Natural killer cell treated with Interleukin-12 subunit alpha and Interleukin-12 subunit beta and Interleukin-15 and Interleukin-18, amount 100 ng/mL, for 72 hours (primary cell): ENCODE results near the gene NTRK2. TPM values are rescaled to one million over a fixed set of nuclear protein-coding genes. Genes with fewer than 3 reads are reported as not detected.

Experiments
- ATAC-seq, 2 donors: fragments of 150-1000 bp; cut with Tn5 transposase in 1 of 2; sonication (Bioruptor Pico), chemical (Tn5 transposase) in 1 of 2; 2 replicates each; pipeline ENCODE4 v1.10.0; 2021
- DNase-seq: peaks from one replicate; pipeline ENCODE4 v3.0.0; 2022; ENCODE audit warnings: low spot score
- H3K27ac Mint-ChIP-seq, 2 donors: 1 replicate in 1 of 2; 2 replicates in 1 of 2; pipeline ENCODE4 v1.8.0; 2022; ENCODE audit warnings: mixed read lengths in 2 of 2, mild to moderate bottlenecking in 1 of 2, moderate library complexity in 1 of 2
- H3K27me3 Mint-ChIP-seq, 2 donors: 1 replicate in 1 of 2; 2 replicates in 1 of 2; pipeline ENCODE4 v1.8.0; 2022; ENCODE audit warnings: mixed read lengths in 2 of 2
- H3K36me3 Mint-ChIP-seq: one replicate; pipeline ENCODE4 v1.8.0; 2022; ENCODE audit warnings: mixed read lengths
- H3K4me1 Mint-ChIP-seq, 2 donors: 1 replicate in 1 of 2; 2 replicates in 1 of 2; pipeline ENCODE4 v1.8.0; 2022; ENCODE audit warnings: low read depth in 2 of 2, mixed read lengths in 2 of 2, mild to moderate bottlenecking in 1 of 2
- H3K4me3 Mint-ChIP-seq: one replicate; pipeline ENCODE4 v1.8.0; 2022; ENCODE audit warnings: mixed read lengths
- H3K9me3 Mint-ChIP-seq: 2 replicates; pipeline ENCODE4 v1.8.0; 2022; ENCODE audit warnings: mixed read lengths
- total RNA-seq, 2 donors: library from RNA; stranded (reverse); gene quantifications; one replicate each; pipeline ENCODE4 v1.2.3, GENCODE V29; 2022

NTRK2 gene
- total RNA-seq, 2 donors from 2014 or later = 0.24 to 2.4 TPM

- no peak overlapping the region for H3K27ac Mint-ChIP-seq
- peaks cover 4 to 9% of the 10 kb centered on the region in 2 donors for H3K4me1 Mint-ChIP-seq
- ATAC-seq = no peak
- H3K9me3 Mint-ChIP-seq = no peaks in the 10 kb centered on the region
- H3K27me3 Mint-ChIP-seq = peaks cover 20 to 32% of the 10 kb centered on the region in 2 donors
- DNase-seq = no peak
- no peaks in the 10 kb centered on the region for H3K36me3 Mint-ChIP-seq
- H3K4me3 Mint-ChIP-seq = no peak overlapping the region
These were observed 28.8 kb downstream of the NTRK2 start for GRCh38 chr9:84698323-84698722.

GRCh38 chr9:84699984-84700383 is 30.5 kb downstream of the NTRK2 start:
- no peak overlapping the region for H3K27ac Mint-ChIP-seq
- ATAC-seq (no peak), DNase-seq (no peak)
- H3K27me3 Mint-ChIP-seq = peaks cover 22 to 32% of the 10 kb centered on the region in 2 donors
- H3K4me1 Mint-ChIP-seq = no peaks in the 10 kb centered on the region
- H3K36me3 Mint-ChIP-seq = no peaks in the 10 kb centered on the region
- no peak overlapping the region for H3K4me3 Mint-ChIP-seq
- H3K9me3 Mint-ChIP-seq = no peaks in the 10 kb centered on the region

GRCh38 chr9:84701801-84702200 is 32.3 kb downstream of the NTRK2 start:
- no peaks in the 10 kb centered on the region for H3K9me3 Mint-ChIP-seq
- no peak overlapping the region for H3K27ac Mint-ChIP-seq
- peaks cover 24 to 32% of the 10 kb centered on the region in 2 donors for H3K27me3 Mint-ChIP-seq
- ATAC-seq = no peak
- no peaks in the 10 kb centered on the region for H3K4me1 Mint-ChIP-seq
- no peaks in the 10 kb centered on the region for H3K36me3 Mint-ChIP-seq
- H3K4me3 Mint-ChIP-seq = no peak overlapping the region
- DNase-seq = no peak

GRCh38 chr9:84702471-84702870 is 32.9 kb downstream of the NTRK2 start:
- peaks cover 23 to 32% of the 10 kb centered on the region in 2 donors for H3K27me3 Mint-ChIP-seq
- no peaks in the 10 kb centered on the region for H3K9me3 Mint-ChIP-seq
- DNase-seq (no peak), ATAC-seq (no peak)
- H3K4me3 Mint-ChIP-seq = no peak overlapping the region
- no peak overlapping the region for H3K27ac Mint-ChIP-seq
- H3K4me1 Mint-ChIP-seq = no peaks in the 10 kb centered on the region
- no peaks in the 10 kb centered on the region for H3K36me3 Mint-ChIP-seq

- H3K27ac Mint-ChIP-seq = no peak overlapping the region
- no peaks in the 10 kb centered on the region for H3K36me3 Mint-ChIP-seq
- H3K4me3 Mint-ChIP-seq = no peak overlapping the region
- ATAC-seq (no peak), DNase-seq (no peak)
- H3K4me1 Mint-ChIP-seq = peaks cover 4 to 6% of the 10 kb centered on the region in 2 donors
- H3K27me3 Mint-ChIP-seq = peaks cover 23 to 32% of the 10 kb centered on the region in 2 donors
- H3K9me3 Mint-ChIP-seq = no peaks in the 10 kb centered on the region
These were observed 34.3 kb downstream of the NTRK2 start for GRCh38 chr9:84703793-84704192.

- peaks cover 22 to 24% of the 10 kb centered on the region in 2 donors for H3K27me3 Mint-ChIP-seq
These were observed 35.6 kb downstream of the NTRK2 start for GRCh38 chr9:84705128-84705527.

GRCh38 chr9:84708400-84708799 is 38.9 kb downstream of the NTRK2 start:
- ATAC-seq (no peak), DNase-seq (no peak)
- peaks cover 15 to 24% of the 10 kb centered on the region in 2 donors for H3K4me1 Mint-ChIP-seq
- no peaks in the 10 kb centered on the region for H3K36me3 Mint-ChIP-seq
- H3K27me3 Mint-ChIP-seq = peaks cover 2 to 21% of the 10 kb centered on the region in 2 donors
- peak overlapping the region in 1 of 2 donors; percentile 2 for H3K27ac Mint-ChIP-seq
- H3K9me3 Mint-ChIP-seq = no peaks in the 10 kb centered on the region
- H3K4me3 Mint-ChIP-seq = peak overlapping the region; percentile 21

More at GRCh38 chr9:84705128-84705527, 35.6 kb downstream of the NTRK2 start:
- DNase-seq (no peak), ATAC-seq (no peak)
- Mint-ChIP-seq H3K36me3 (no peaks in the 10 kb centered on the region), H3K4me1 (peaks cover 9 to 16% of the 10 kb centered on the region in 2 donors), H3K27ac (no peak overlapping the region), H3K9me3 (no peaks in the 10 kb centered on the region), H3K4me3 (no peak overlapping the region)

- Mint-ChIP-seq H3K27ac (peak overlapping the region in 1 of 2 donors; percentile 2), H3K4me1 (peaks cover 15 to 24% of the 10 kb centered on the region in 2 donors), H3K27me3 (peaks cover 8 to 25% of the 10 kb centered on the region in 2 donors), H3K4me3 (peak overlapping the region; percentile 68), H3K36me3 (no peaks in the 10 kb centered on the region), H3K9me3 (no peaks in the 10 kb centered on the region)
- no peak for DNase-seq
- ATAC-seq = no peak
These were observed 39.5 kb downstream of the NTRK2 start for GRCh38 chr9:84709056-84709455.

GRCh38 chr9:84710701-84711397 is 41.3 kb downstream of the NTRK2 start:
- H3K4me3 Mint-ChIP-seq = no peak overlapping the region
- no peak for DNase-seq
- H3K27ac Mint-ChIP-seq = peak overlapping the region in 1 of 2 donors; percentile 2
- H3K9me3 Mint-ChIP-seq = no peaks in the 10 kb centered on the region
- ATAC-seq = no peak
- H3K27me3 Mint-ChIP-seq = peaks cover 16 to 26% of the 10 kb centered on the region in 2 donors
- peaks cover 15 to 24% of the 10 kb centered on the region in 2 donors for H3K4me1 Mint-ChIP-seq
- no peaks in the 10 kb centered on the region for H3K36me3 Mint-ChIP-seq

GRCh38 chr9:84711398-84711777 is 41.9 kb downstream of the NTRK2 start:
- Mint-ChIP-seq H3K36me3 (no peaks in the 10 kb centered on the region), H3K27ac (no peak overlapping the region), H3K4me3 (no peak overlapping the region), H3K9me3 (no peaks in the 10 kb centered on the region), H3K27me3 (peaks cover 16 to 23% of the 10 kb centered on the region in 2 donors), H3K4me1 (peaks cover 15 to 24% of the 10 kb centered on the region in 2 donors)
- DNase-seq (no peak), ATAC-seq (no peak)

GRCh38 chr9:84711936-84712335 is 42.4 kb downstream of the NTRK2 start:
- DNase-seq = no peak
- H3K27me3 Mint-ChIP-seq = peaks cover 21 to 27% of the 10 kb centered on the region in 2 donors

GRCh38 chr9:84716217-84716616 is 46.7 kb downstream of the NTRK2 start:
- Mint-ChIP-seq H3K27me3 (peaks cover 32 to 41% of the 10 kb centered on the region in 2 donors), H3K4me1 (peaks cover 1 to 4% of the 10 kb centered on the region in 2 donors), H3K9me3 (no peaks in the 10 kb centered on the region), H3K36me3 (peaks cover 4% of the 10 kb centered on the region), H3K4me3 (no peak overlapping the region), H3K27ac (no peak overlapping the region)
- DNase-seq (no peak), ATAC-seq (no peak)

More at GRCh38 chr9:84711936-84712335, 42.4 kb downstream of the NTRK2 start:
- ATAC-seq = no peak
- H3K27ac Mint-ChIP-seq = no peak overlapping the region
- H3K9me3 Mint-ChIP-seq = no peaks in the 10 kb centered on the region
- peaks cover 4% of the 10 kb centered on the region for H3K36me3 Mint-ChIP-seq
- H3K4me3 Mint-ChIP-seq = no peak overlapping the region
- peaks cover 15 to 24% of the 10 kb centered on the region in 2 donors for H3K4me1 Mint-ChIP-seq

GRCh38 chr9:84718476-84718875 is 48.9 kb downstream of the NTRK2 start:
- DNase-seq = no peak
- Mint-ChIP-seq H3K27ac (no peak overlapping the region), H3K36me3 (peaks cover 4% of the 10 kb centered on the region), H3K27me3 (peaks cover 28 to 50% of the 10 kb centered on the region in 2 donors), H3K9me3 (no peaks in the 10 kb centered on the region), H3K4me1 (no peaks in the 10 kb centered on the region), H3K4me3 (no peak overlapping the region)
- no peak for ATAC-seq

GRCh38 chr9:84722388-84722989 is 53.0 kb downstream of the NTRK2 start:
- Mint-ChIP-seq H3K27me3 (peaks cover 23 to 28% of the 10 kb centered on the region in 2 donors), H3K36me3 (no peaks in the 10 kb centered on the region)

More at GRCh38 chr9:84722388-84722989, 53.0 kb downstream of the NTRK2 start:
- Mint-ChIP-seq H3K9me3 (no peaks in the 10 kb centered on the region), H3K4me1 (no peaks in the 10 kb centered on the region), H3K27ac (no peak overlapping the region), H3K4me3 (no peak overlapping the region)
- no peak for ATAC-seq
- DNase-seq = no peak
